LNCAP (cell line): ENCODE measurements around the gene PPP1R14B.

Source experiments
- TF ChIP-seq, protein P1 (sequence below): fragments of 450-650 bp; IDR thresholded peaks from 2 replicates; pipeline ENCODE4 v1.5.1; 2017; ENCODE audit warnings: mild to moderate bottlenecking

The PPP1R14B gene

DNA sequence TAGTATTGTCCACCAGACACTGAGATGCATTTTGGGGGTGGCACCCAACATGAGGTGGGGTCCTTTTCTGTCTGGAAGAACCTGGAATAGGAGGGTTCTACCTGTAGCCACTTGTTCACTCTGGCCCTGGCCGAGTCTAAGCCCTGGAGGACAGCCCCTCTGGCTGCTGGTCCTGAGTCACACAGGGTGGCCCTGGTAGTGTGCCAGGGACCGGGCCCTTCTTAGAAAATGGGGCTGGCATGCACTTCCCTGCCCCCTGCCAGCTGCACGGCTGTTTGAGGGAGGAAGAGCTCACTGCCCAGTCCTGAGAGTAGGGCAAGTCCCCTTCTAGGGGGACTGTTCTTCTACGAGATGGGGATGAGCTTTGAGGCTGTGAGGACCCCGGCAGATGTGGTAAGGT lies 6.7 kb upstream of the PPP1R14B start:
- TF ChIP-seq, protein P1, sequence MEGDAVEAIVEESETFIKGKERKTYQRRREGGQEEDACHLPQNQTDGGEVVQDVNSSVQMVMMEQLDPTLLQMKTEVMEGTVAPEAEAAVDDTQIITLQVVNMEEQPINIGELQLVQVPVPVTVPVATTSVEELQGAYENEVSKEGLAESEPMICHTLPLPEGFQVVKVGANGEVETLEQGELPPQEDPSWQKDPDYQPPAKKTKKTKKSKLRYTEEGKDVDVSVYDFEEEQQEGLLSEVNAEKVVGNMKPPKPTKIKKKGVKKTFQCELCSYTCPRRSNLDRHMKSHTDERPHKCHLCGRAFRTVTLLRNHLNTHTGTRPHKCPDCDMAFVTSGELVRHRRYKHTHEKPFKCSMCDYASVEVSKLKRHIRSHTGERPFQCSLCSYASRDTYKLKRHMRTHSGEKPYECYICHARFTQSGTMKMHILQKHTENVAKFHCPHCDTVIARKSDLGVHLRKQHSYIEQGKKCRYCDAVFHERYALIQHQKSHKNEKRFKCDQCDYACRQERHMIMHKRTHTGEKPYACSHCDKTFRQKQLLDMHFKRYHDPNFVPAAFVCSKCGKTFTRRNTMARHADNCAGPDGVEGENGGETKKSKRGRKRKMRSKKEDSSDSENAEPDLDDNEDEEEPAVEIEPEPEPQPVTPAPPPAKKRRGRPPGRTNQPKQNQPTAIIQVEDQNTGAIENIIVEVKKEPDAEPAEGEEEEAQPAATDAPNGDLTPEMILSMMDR, result no peak

DNA sequence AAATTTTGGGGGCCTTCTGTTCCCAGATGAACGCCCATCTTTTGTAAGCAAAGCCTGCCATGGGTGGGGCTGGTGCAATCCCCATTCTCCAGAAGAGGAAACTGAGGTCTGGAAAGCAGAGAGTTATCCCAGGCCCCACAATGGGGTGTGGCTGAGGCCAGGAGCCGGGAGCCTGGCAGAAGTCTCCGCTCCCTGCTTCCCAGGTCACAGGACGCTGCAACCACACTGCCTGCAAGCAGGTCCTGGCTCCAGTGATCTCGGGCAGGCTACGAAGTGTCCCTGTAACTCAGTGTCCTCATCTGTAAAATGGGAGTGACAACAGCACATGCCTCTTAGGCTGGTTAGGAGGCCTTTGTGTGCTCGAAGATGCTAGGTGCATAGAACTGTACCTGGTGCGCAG lies 6.3 kb upstream of the PPP1R14B start:
- TF ChIP-seq, protein P1, result no peak

DNA sequence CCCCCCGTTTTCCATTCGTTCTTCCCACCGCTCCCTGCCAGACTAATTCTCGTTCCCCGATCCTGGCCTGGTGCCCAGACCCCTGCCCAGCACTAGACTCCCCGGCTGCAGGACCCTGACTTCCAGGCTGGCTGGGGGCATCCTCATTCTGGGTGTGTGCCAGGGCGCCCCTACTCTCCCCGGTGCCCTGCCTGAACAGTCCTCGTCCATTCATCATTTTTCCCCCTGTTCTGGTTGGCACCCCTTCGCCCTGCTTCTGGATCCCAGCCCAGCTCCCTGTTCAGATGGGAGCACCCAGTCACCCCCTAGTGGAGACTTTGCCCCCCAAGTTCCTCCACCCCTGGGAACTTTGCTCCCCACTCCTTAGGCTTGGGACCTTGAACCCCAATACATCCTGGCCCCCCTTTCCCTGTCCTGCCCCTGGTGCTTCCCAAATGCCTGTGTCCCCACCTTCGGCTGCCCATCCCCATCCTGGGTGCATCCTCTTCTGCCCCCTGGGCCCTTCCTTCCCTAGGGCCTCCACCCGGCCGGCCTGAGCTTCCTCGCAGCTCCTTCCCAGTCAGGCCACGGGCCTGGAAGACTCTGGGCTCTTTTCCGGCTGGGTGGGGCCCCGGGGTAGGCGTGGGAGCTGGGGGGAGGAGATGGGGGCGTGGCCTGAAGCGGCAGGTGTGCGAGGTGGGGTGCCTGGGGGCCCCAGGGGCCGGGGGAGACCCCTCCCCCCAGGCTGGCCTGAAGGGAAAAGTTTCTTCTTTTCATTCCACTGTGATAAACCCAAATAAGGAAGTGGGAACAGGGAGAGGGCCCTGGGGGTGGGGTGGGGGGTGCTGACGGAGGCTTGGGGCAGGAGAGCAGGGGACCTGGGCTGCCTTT lies 5.5 kb upstream of the PPP1R14B start:
- TF ChIP-seq, protein P1, result peak; percentile 23

DNA sequence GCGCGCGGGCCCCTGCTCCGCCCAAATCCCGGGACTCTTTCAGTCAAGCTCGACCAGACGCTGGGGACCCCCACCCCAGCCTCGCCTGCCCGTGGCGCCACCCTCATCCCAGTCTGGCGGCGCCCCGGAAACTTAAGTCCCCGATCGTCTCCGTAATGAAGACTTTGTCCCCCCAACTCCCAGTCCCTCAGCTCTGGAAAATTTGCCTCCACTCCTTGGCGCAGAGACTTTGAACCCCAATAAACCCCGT lies 4.9 kb upstream of the PPP1R14B start:
- TF ChIP-seq, protein P1, result no peak

DNA sequence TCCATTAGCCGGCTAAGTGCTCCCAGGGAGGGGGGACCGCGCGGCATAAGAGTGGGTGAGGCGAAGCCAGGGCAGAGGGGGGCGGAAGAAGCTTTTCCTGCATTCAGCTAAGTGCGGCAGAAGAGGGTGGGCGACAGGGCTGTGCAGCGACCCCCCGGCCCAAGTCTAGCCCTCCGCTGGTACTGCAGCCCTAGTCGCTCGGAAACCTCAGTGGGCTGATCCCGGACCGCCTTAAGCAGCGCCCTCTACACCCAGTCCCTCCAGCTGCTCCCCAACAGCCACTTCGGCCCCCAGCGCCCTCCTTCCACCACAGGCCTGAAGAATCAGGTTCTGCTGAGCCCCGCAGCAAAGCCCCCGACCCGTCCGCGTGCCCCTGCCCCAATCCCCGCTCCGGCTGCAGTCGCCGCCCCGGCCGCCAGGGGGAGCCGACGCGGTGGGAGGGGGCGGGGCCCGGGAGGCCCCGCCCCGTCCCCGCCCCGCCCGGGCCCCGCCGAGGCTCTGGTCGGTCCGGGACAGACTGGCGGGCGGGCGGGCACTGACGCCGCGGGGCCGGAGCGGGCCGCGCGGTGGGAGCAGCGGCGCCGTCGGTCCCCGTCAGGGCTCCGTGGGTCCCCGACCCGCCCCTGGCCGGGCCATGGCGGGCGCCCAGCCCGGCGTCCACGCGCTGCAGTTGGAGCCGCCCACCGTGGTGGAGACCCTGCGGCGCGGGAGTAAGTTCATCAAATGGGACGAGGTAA lies 4.4 kb upstream of the PPP1R14B start, which contains the start of gene PLCB3:
Gene PLCB3, plus strand, starts transcription at position 515 of the 737 bp plus-strand sequence. Its CDS starts 120 bp downstream, at position 635.
- TF ChIP-seq, protein P1, result peak; percentile 83

DNA sequence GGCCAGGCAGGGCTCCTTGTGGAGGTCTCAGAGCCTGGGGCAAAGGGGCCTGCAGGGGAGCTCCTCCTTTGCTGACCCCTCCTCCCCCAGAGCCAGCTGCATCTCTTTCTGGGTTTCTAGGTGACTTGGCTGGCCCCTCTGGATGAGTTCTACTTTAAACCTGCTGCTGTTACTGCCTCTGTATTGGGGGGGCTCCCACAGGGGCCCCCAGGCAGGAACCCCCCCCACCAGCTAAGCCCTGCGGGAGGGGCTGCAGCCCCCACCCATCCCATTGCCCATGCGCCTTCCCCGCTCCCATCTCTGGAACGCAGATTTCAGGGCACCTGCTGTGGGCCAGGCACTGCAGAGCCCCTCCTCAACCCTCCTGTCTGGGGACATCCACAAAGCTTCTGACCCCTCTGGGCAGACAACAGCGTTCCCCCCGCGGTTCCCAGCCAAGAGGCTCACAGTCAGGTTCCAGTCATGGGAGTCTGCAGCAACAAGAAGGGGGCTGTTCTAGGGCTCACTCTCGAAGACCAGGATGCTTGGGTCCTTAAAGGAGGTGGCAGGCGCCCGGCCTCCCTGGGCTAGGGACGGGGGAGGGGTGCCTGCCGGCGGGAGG lies 3.8 kb upstream of the PPP1R14B start:
- TF ChIP-seq, protein P1, result no peak

DNA sequence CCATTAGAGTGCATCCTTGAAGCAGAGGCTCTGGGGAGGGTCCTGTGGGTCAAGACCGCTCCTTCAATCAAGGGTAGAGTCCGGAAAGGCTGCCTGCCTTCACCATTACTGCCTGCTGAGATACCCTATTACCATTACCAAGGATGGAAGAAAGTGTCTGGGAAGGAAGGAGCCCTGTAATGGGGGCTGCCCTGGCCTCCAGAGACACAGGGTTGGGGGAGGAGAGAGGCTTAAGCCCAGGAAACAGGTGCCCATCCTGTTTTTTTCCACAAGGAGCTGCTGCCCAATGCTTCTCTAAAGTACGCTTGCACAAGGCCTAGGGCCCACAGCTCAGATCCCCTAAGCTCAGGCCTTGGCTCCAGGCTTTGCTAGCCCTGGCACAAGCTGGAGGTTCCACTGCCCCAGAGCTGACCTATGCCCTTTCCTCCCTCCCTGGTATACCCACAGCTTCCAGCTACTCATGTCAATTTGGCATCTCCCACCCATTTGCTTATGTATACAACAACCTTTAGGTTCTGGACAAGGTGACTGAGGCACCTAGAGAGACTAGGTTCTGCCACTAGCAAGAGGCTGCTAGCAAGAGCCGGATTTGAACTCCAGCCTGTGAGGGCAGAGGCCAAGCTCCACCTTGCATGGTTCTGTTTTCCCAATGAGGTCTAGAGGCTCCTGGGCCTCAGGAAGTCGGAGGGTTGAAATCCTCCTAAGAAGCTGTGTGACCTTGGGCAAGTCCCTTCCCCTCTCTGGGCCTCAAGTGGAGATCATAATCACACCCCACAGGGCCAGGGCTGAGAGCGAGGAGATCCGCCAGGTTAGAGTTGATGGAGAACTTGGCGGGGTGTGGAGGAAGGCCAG lies 3.0 kb upstream of the PPP1R14B start:
- TF ChIP-seq, protein P1, result no peak
